GM19043 (cell line): Measurements from ENCODE around the gene ELANE.

ENCODE experiments used
- ATAC-seq: cut with Tn5 transposase; IDR thresholded peaks from one replicate; pipeline ENCODE4 v1.9.1; 2021; ENCODE audit warnings: low read depth; ENCODE audit not compliant: unreplicated experiment

Gene ELANE

GRCh38 chr19:858868-859843 lies 7.1 kb downstream of the ELANE start, which contains the start of gene CFD:
CFD (plus strand) TSS chr19:859664; CDS start chr19:859690, 26 bp downstream.
- ATAC-seq: no peak

DNA sequence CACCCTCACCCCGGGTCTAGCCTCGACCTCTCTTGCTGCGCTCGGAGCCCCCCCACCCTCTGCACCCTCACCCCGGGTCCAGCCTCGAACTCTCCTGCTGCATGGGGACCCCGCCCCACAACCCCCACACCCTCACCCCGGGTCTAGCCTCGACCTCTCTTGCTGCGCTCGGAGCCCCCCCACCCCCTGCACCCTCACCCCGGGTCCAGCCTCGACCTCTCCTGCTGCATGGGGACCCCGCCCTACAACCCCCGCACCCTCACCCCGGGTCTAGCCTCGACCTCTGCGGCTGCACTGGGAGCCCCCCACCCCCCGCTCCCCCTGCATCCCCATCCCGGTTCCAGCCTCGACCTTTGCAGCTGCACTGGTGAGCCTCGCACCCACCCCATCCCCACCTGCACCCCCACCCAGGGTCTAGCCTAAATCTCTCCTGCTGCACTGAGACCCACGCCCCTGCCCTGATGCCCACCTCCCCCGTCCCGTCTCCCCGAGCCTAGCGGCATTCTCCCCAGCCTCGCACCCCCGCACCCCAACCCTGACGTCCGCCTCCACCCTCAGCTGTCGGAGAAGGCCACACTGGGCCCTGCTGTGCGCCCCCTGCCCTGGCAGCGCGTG lies 9.1 kb downstream of the ELANE start:
- no peak for ATAC-seq

DNA sequence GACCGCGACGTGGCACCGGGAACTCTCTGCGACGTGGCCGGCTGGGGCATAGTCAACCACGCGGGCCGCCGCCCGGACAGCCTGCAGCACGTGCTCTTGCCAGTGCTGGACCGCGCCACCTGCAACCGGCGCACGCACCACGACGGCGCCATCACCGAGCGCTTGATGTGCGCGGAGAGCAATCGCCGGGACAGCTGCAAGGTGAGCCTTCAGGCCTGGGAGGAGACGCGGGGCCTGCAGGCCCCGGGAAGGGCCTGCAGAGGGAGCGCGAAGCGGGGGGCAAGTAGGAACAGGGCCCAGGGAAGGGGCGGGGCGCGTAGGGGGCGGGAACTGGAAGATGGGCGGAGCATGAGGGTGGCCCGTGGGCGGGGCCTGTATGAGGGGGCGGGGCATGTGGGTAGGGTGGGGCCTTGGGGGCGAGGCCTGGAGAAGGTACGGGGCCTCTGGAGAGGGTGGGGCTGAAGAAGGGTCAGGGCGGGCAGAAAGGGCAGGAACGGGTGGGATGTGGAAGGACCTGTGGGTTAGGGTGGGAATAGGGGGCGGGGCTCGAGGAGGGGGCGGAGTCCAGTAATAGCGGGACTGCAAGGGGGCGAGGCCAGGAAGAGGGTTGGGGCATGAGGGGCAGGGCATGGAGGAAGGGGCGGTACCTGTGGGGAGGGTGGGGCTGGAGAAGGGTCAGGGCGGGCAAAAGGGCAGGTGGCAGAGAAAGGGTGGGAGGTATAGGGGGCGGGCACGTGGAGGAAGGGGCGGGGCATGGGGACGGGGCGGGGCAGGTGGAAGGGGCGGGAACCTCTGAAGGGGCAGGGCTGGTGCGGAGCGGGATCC lies 9.9 kb downstream of the ELANE start:
- no peak for ATAC-seq

DNA sequence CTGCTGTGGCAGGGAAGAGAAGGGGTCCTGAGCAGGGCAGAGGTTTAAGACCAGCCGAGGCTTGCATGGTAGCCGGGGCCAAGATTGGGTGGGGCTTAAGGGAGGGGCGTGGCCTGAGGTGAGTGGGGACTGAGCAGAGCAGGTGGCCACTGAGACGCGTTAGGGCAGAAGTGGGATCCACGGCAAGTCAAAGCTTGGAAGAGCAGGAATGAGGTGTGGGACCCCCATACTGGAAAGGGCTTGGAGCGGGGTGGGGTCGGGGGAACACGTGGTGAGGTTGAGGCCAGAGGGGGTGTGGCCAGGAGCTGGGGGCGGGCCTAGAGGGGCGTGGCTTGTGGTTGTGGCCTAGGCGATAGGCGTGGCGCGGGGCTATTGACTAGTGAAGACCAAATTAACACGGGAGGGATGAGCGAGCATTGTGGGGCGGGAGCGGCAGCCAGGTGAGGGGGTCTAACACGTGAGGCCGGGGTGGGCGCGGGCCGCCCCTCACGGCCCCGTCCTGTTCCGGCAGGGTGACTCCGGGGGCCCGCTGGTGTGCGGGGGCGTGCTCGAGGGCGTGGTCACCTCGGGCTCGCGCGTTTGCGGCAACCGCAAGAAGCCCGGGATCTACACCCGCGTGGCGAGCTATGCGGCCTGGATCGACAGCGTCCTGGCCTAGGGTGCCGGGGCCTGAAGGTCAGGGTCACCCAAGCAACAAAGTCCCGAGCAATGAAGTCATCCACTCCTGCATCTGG lies 10.6 kb downstream of the ELANE start:
- ATAC-seq: no peak

DNA sequence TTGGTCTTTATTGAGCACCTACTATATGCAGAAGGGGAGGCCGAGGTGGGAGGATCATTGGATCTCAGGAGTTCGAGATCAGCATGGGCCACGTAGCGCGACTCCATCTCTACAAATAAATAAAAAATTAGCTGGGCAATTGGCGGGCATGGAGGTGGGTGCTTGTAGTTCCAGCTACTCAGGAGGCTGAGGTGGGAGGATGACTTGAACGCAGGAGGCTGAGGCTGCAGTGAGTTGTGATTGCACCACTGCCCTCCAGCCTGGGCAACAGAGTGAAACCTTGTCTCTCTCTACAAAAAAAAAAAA lies 11.2 kb downstream of the ELANE start:
- ATAC-seq: no peak

- no peak for ATAC-seq
Measured at GRCh38 chr19:866769-867300, 14.7 kb downstream of the ELANE start.

- ATAC-seq: no peak
Measured at GRCh38 chr19:867301-867793, 15.2 kb downstream of the ELANE start.

DNA sequence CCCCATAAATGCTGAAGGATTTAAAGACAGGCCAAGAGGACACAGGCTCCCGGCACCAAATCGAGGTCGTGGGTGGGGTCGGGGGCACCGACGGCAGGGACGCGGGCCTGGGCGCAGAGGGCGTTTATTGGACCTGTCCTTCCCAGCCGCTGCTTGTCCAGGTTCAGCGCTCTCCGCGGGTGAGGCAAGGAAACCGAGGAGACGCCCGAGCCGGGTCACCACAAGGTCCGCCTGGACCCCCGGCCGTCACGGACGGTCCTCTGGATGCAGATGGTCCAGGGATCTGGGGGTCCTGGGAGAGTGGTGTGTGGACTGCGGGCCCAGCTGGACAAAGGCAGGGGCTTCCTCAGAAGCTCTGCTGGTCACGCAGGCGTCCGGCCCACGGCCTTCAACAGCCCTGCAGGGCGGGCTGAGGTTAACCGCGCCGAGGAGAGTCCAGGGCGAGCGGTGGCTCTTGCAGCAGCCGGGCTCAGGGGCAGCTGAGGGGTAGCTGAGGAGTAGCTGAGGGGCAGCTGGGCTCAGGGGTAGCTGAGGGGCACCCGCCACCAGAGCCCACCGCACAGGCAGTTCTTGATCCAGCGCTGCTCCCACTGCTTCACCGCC lies 15.9 kb downstream of the ELANE start:
- no peak for ATAC-seq

- ATAC-seq: no peak
Measured at GRCh38 chr19:868458-869244, 16.5 kb downstream of the ELANE start.

DNA sequence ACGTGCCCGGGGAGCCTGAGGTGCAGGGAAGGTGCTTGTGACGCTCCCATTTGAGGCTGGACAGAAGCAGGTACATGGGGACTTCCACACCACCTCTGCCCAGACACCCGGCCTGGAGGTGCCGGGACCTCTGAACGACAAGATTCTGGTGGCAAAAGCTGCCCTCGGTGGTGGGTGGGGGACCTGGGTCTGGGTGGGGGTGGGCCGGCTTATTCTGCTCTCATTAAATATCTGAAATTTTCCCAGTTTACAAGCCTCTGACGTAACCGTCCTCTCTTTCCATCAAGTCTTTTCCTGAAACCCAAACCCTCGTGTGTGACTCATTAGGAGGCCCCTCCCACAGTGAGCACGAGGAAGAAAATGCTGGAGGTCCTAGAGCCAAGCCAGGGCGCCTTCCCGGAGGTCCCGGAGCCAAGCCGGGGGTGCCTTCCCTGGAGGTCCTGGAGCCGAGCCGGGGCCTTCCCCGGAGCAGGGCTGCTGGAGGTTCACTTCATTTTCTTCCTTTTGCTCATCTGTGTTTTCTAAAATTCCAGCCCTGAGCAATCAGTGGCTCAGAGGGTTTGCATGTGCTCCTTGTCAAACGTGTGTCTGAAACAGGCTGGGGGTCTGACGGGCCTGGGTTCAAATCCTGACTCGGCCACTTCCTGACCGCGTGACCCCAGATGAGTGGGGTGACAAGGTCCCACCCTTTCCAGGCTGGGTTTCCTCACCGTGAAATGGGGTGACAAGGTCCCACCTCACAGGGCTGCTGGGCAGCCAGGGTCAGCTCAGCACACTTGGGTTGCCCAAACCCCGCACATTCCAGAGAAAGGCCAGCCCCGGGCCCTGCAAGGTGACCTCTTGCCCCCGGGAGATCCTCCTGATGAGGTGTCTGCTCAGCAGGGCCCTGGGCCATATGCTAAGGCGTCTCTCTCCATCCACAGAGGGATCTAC lies 17.4 kb downstream of the ELANE start:
- ATAC-seq: no peak

DNA sequence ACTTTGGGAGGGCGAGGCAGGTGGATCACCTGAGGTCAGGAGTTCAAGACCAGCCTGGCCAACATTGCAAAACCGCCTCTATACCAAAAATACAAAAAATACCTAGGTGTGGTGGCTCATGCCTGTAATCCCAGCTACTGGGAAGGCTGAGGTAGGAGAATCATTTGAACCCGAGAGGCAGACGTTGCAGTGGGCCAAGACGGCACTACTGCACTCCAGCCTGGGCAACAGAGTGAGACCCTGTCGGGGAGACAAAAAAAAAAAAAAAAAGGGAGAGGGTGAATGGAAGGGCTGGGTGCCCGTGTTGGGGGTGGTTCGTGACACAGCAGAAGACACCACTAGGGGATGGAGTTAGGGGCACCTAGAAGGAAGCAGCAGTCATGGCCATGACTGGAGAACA lies 18.2 kb downstream of the ELANE start:
- no peak for ATAC-seq

DNA sequence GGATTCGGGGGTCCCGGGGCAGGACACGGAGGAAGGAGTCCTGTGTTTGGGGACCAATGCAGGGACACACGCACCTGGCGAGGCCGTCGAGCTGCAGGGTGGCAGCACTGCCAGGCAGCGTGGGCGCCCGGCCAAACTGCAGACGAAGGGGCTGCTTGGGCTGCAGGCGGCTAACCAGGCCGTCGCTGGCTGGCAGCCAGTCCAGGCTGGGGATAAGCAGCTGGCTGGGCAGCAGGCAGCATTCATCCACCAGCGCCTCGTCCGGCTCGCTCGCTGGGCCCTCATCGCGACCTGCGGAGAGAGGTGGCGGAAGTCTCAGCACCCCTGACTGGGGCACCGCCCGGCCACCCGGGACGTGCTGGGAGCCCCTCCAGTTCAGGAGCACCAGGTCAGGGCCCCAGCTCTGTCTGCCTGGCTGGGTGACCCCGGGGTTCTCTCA lies 18.9 kb downstream of the ELANE start:
- no peak for ATAC-seq

DNA sequence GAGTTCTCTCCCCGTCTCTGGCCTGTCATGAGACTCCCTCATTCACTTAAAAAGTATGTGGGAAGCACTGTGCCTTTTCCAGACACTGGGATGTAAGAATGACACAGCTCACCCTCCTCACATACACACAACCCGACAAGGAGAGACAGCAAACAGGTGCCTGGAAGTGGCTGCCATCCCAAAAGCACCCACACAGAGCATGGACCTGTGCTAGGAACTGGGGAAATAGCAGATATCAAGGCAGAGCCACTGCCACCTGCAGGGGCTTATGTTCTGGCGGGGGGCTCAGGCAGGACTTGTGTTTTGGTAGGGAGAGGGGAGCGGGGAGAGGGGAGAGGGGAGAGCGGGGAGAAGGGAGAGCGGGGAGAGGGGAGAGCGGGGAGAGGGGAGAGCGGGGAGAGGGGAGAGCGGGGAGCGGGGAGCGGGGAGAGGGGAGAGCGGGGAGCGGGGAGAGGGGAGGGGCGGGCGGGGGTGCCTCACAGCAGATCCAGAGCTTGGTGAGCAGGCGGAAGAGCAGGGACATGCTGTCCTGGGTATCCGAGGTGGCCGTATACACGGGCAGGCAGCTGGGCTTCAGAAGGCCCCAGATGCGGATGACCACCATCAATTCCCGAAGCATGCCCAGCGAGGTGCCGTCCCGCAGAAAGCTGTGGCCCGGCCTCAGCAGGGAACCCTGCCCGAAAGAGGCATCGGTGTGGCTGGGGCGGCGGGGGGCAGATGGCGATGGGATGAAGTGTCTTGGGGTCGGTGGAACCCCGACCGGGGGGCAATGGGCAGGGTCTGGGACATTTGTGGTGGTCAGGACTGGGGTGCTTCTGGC lies 19.6 kb downstream of the ELANE start:
- no peak for ATAC-seq

DNA sequence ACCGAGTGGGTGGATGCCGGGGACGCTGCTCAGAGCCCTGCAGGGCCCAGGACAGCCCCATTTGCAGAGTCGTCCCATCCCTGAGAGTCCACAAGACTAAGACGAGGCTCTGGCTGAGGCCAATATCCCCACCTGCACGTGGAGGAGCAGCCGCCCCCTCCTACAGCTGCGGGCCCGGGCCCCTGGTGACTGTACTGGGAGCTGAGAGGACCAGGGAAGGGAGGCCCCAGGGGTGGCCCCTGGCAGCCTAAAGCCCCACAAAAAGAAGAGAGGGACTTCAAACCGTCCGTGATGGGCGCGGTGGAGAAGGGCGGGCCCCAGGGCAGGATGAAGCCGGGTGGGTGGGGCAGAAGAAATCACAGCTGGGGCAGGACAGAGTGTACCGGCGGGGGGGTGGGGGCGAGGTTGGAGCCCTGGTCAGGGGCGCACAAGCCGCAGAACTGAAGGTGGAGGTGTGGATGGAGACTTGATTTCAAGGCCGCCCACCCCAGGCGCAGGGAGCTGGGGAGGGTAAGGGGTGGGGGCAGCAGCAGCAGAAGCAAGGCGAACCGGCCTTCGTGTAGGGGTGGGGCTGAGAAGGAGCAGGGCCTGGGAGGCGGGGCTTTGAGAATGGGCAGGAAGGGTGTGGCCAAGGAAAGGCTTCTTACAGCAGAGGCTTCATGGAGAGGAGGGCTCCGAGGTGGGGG lies 20.3 kb downstream of the ELANE start:
- no peak for ATAC-seq

DNA sequence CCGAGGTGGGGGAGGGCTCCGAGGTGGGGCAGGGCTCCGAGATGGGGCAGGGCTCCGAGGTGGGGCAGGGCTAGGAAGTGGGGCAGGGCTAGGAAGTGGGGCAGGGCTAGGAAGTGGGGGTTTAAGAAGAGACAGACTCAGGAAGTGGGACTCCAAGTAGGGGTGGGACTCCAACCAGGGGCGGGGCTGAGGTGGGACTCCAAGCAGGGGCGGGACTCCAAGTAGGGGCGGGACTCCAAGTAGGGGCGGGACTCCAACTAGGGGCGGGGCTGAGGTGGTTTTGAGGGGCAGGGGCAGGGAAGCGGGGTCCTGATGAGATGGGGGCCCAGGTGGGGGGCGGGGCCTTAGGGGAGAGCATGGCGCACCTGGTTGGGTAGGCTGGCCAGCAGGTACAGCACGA lies 21.0 kb downstream of the ELANE start:
- ATAC-seq: no peak

DNA sequence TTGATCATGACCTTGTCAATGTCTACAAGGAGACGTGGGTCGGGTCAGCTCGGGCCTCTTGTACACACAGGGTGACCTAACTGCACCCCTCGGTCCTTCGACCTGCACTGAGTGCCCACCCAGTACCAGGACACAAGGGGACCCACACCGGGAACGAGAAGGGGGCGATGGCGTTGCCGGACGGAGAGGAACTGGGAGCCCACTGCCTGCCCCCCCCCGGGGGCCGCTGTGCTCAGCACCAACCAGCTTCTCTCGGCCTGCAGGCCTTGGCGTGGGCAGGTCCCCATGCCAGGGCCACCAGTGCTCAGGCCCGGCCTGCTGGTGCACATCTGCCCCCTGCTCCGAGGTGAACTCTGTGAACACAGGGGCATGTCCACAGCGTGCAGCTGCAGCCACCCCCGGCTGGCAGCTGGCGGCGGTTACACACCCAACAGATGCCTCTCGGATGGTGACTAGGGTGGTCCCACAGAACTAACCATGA lies 21.5 kb downstream of the ELANE start:
- no peak for ATAC-seq
